ENCODE measurements around the gene KCNAB2.

Gene KCNAB2

GRCh38 chr1:6092211-6092610 lies 46.5 kb downstream of the KCNAB2 start:
- H3K36me3 ChIP-seq (ENCODE audit: insufficient read depth), result no peaks in the 10 kb centered on the region
- no peak overlapping the region for H2AFZ ChIP-seq (ENCODE audit: low read depth)
- H3K4me2 ChIP-seq, result no peak overlapping the region
- H3K27ac ChIP-seq, result no peak overlapping the region
- H4K20me1 ChIP-seq (ENCODE audit: insufficient read depth), result no peaks in the 10 kb centered on the region
- no peak for TF ChIP-seq CTCF (conservative IDR thresholded peaks at IDR 0.05; ENCODE audit: low read depth, low read length)
- H3K79me2 ChIP-seq (ENCODE audit: insufficient read depth, low read depth), result no peaks in the 10 kb centered on the region
- H3K9ac ChIP-seq, result no peak overlapping the region
- no peak overlapping the region for H3K4me3 ChIP-seq (IDR thresholded peaks at IDR 0.05; ENCODE audit: insufficient read depth, low read depth, low read length)
- no peaks in the 10 kb centered on the region for H3K4me1 ChIP-seq (ENCODE audit: low read depth, poor library complexity, severe bottlenecking)
- no peaks in the 10 kb centered on the region for H3K27me3 ChIP-seq (ENCODE audit: insufficient read depth, low read depth)

DNA sequence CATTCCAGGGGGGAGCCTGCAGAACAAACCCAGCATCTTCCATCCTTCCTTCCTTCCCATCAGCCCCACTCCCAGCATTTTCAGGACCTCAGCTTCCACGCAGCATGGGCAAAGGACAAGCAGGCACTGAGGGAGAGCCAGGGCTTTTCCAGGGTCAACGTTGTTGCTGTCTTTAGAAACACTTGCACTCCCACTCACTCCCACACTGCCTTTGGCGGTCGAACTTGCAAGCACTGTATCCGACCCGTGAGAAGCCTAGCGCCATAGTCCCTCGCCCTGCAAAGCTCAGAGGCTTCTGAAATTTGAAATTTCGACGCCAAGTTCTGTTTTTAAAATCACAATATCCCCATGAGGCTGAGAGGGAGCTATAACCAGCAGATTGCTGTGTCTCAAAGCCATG lies 47.4 kb downstream of the KCNAB2 start:
- H3K27me3 ChIP-seq (ENCODE audit: insufficient read depth, low read depth), result no peaks in the 10 kb centered on the region
- H3K36me3 ChIP-seq (ENCODE audit: insufficient read depth), result no peaks in the 10 kb centered on the region
- no peak overlapping the region for H3K4me2 ChIP-seq
- no peaks in the 10 kb centered on the region for H3K79me2 ChIP-seq (ENCODE audit: insufficient read depth, low read depth)
- no peak overlapping the region for H3K4me3 ChIP-seq (IDR thresholded peaks at IDR 0.05; ENCODE audit: insufficient read depth, low read depth, low read length)
- H2AFZ ChIP-seq (ENCODE audit: low read depth), result no peak overlapping the region
- H3K4me1 ChIP-seq (ENCODE audit: low read depth, poor library complexity, severe bottlenecking), result no peaks in the 10 kb centered on the region
- no peak overlapping the region for H3K27ac ChIP-seq
- no peak overlapping the region for H3K9ac ChIP-seq
- no peaks in the 10 kb centered on the region for H4K20me1 ChIP-seq (ENCODE audit: insufficient read depth)
- TF ChIP-seq CTCF (conservative IDR thresholded peaks at IDR 0.05; ENCODE audit: low read depth, low read length), result no peak

- Histone ChIP-seq H3K27ac (no peak overlapping the region), H4K20me1 (ENCODE audit: insufficient read depth) (no peaks in the 10 kb centered on the region), H3K4me2 (no peak overlapping the region), H3K4me3 (IDR thresholded peaks at IDR 0.05; ENCODE audit: insufficient read depth, low read depth, low read length) (no peak overlapping the region), H3K27me3 (ENCODE audit: insufficient read depth, low read depth) (no peaks in the 10 kb centered on the region), H3K4me1 (ENCODE audit: low read depth, poor library complexity, severe bottlenecking) (no peaks in the 10 kb centered on the region), H3K36me3 (ENCODE audit: insufficient read depth) (no peaks in the 10 kb centered on the region), H2AFZ (ENCODE audit: low read depth) (no peak overlapping the region), H3K9ac (no peak overlapping the region), H3K79me2 (ENCODE audit: insufficient read depth, low read depth) (no peaks in the 10 kb centered on the region)
- TF ChIP-seq CTCF (conservative IDR thresholded peaks at IDR 0.05; ENCODE audit: low read depth, low read length), result no peak
These were observed 47.9 kb downstream of the KCNAB2 start for GRCh38 chr1:6093611-6094010.

GRCh38 chr1:6094246-6094645 lies 48.6 kb downstream of the KCNAB2 start:
- H4K20me1 ChIP-seq (ENCODE audit: insufficient read depth), result no peaks in the 10 kb centered on the region
- H3K79me2 ChIP-seq (ENCODE audit: insufficient read depth, low read depth), result no peaks in the 10 kb centered on the region

More at GRCh38 chr1:6094246-6094645, 48.6 kb downstream of the KCNAB2 start:
- no peak overlapping the region for H3K4me2 ChIP-seq
- H3K27ac ChIP-seq, result no peak overlapping the region
- H3K9ac ChIP-seq, result no peak overlapping the region
- H3K36me3 ChIP-seq (ENCODE audit: insufficient read depth), result no peaks in the 10 kb centered on the region
- no peaks in the 10 kb centered on the region for H3K27me3 ChIP-seq (ENCODE audit: insufficient read depth, low read depth)
- H2AFZ ChIP-seq (ENCODE audit: low read depth), result no peak overlapping the region
- H3K4me1 ChIP-seq (ENCODE audit: low read depth, poor library complexity, severe bottlenecking), result no peaks in the 10 kb centered on the region
- no peak for TF ChIP-seq CTCF (conservative IDR thresholded peaks at IDR 0.05; ENCODE audit: low read depth, low read length)
- H3K4me3 ChIP-seq (IDR thresholded peaks at IDR 0.05; ENCODE audit: insufficient read depth, low read depth, low read length), result no peak overlapping the region

Data from KMS-11 (cell line).